Pancreas (tissue), 10 donors: Measurements from ENCODE around the gene ZNF692. TPM values are rescaled to one million over a fixed set of nuclear protein-coding genes. Genes with fewer than 3 reads are reported as not detected.
A peak's percentile ranks its signal among the peaks of the same experiment; 100 is the strongest.

Experiments
- ATAC-seq, 4 donors: fragments of 200-7000 bp; cut with Tn5 transposase; one replicate each; pipeline versions ENCODE4 v1.8.0 to v1.9.1; 2020; ENCODE audit warnings: mild to moderate bottlenecking in 4 of 4, moderate library complexity in 4 of 4
- DNase-seq, 6 donors: peaks; one replicate each; pipeline ENCODE4 v3.0.0-alpha.2; 2020
- FAIRE-seq: peaks from 2 replicates; lab custom pipeline; 2012; peaks lifted over from hg19 to GRCh38; lab: Jason Lieb, UNC
- H3K27ac ChIP-seq, 4 donors: fragments of 200-600 bp; sonication (generic); 1 replicate in 3 of 4; 2 replicates in 1 of 4; pipeline versions ENCODE4 v1.5.0 to v1.8.0; 2020
- H3K27me3 ChIP-seq, 4 donors: fragments of 200-600 bp; one replicate each; pipeline ENCODE4 v1.8.0; 2021
- H3K36me3 ChIP-seq, 3 donors: fragments of 200-600 bp; sonication (generic) in 1 of 3; one replicate each; pipeline versions ENCODE4 v1.5.0 to v1.8.0; 2020 to 2021
- H3K4me1 ChIP-seq, 3 donors: fragments of 200-600 bp; one replicate each; pipeline ENCODE4 v1.8.0; 2021
- H3K4me3 ChIP-seq, 4 donors: fragments of 200-600 bp; sonication (generic) in 2 of 4; one replicate each; pipeline versions ENCODE4 v1.5.0 to v1.8.0; 2020 to 2021
- H3K9me3 ChIP-seq, 4 donors: fragments of 200-600 bp; one replicate each; pipeline ENCODE4 v1.8.0; 2021
- WGBS, 2 donors: extraction: QIAGEN DNeasy Blood & Tissue Kit; methylation state at CpG; one replicate each; pipeline ENCODE4 v1.1.7; 2013; 5-methylcytosine and 5-hydroxymethylcytosine counted together
- intact Hi-C, 3 donors: fragments of 100-400 bp; cut with DNase I; formaldehyde crosslinking; loops; one replicate each; pipeline versions ENCODE4 v1.11.1 to v1.14.2; 2022
- polyA plus RNA-seq, 2 donors: library from polyadenylated mRNA; stranded (reverse); fragments of 200-250 nt; gene quantifications; one replicate each; pipeline ENCODE4 v1.2.3, GENCODE V29; 2013
- total RNA-seq, 6 donors: library from RNA; stranded (reverse); fragmentation: NEBNext Ultra II Directional in 4 of 6; extraction: Animal tissue kit (Norgen Biotek cat#: 25700) in 4 of 6; gene quantifications; one replicate each; pipeline versions ENCODE4 v1.2.1 to v1.2.4, GENCODE V29; 2021 to 2023
- TF ChIP-seq, protein P1 (sequence below), 4 donors: fragments of 200-600 bp; sonication (generic) in 3 of 4; IDR thresholded peaks; one replicate each; pipeline versions ENCODE4 v1.5.0 to v1.8.0; 2021; ENCODE audit warnings: antibody characterized with exemption in 4 of 4
- donor health status: healthy with polysubstance abuse.
- donor health status: DM: no; HTN: no; CAD: no; lungs with moderate emphysema.
- donor health status: DM: no; HTN: no; CAD: no.
- donor health status: control.
- donor health status: control.
- donor health status: Bipolar disorder and iron deficiency.
- donor health status: DM: yes; HTN: yes; CAD: no.
- donor health status: DM: no; HTN: no; CAD: no.
- donor health status: DM: no; HTN: no; CAD: no.
- donor health status: DM: yes; HTN: yes; CAD: no.

ZNF692 gene
- total and polyA plus RNA-seq, 8 donors: 11.9 to 233 (median 21.6) TPM

GRCh38 chr1:248847181-248847955 lies 11.5 kb downstream of the ZNF692 start:
- Histone ChIP-seq H3K4me1 (no peaks in the 10 kb centered on the region), H3K9me3 (no peaks in the 10 kb centered on the region), H3K4me3 (no peak overlapping the region), H3K27ac (no peak overlapping the region), H3K36me3 (peaks cover 3 to 42% (median 20%) of the 10 kb centered on the region in 3 donors), H3K27me3 (no peaks in the 10 kb centered on the region)
- no peak for DNase-seq
- TF ChIP-seq, protein P1, sequence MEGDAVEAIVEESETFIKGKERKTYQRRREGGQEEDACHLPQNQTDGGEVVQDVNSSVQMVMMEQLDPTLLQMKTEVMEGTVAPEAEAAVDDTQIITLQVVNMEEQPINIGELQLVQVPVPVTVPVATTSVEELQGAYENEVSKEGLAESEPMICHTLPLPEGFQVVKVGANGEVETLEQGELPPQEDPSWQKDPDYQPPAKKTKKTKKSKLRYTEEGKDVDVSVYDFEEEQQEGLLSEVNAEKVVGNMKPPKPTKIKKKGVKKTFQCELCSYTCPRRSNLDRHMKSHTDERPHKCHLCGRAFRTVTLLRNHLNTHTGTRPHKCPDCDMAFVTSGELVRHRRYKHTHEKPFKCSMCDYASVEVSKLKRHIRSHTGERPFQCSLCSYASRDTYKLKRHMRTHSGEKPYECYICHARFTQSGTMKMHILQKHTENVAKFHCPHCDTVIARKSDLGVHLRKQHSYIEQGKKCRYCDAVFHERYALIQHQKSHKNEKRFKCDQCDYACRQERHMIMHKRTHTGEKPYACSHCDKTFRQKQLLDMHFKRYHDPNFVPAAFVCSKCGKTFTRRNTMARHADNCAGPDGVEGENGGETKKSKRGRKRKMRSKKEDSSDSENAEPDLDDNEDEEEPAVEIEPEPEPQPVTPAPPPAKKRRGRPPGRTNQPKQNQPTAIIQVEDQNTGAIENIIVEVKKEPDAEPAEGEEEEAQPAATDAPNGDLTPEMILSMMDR (IDR thresholded peaks at IDR 0.05): no peak
- 95 to 96% methylated on average over 71 to 76 of the region's 76 CpGs for WGBS, 2 donors
- intact Hi-C loops: no loop called here
- no peak for ATAC-seq
- no peak for FAIRE-seq

DNA sequence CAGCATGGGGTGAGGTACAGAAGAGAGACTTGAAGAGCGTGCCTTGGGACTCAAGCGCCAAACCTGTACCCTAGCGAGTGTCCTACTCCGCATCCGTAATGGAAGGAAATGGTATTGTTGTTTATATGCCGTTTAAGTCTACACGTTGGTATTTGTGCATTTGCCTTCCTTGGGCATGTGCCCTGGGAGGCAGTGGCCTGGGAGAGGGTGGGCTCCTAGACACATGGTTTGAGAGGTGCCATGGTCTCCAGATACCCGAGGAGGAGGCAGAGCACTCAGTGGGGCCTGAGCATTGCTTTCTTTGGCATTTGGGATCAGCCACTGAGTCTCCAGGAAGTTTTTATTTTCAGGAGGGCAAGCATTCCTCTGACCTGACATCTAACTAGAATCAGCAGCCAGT lies 14.4 kb downstream of the ZNF692 start:
- no peaks in the 10 kb centered on the region for H3K27me3 ChIP-seq
- H3K4me1 ChIP-seq: peaks cover 0 to 9% (median 1%) of the 10 kb centered on the region in 3 donors
- DNase-seq (peak in 1 of 6 donors; percentile 4), FAIRE-seq (no peak), ATAC-seq (no peak)
- TF ChIP-seq, protein P1 (IDR thresholded peaks at IDR 0.05): no peak
- H3K36me3 ChIP-seq: peaks cover 3 to 42% (median 20%) of the 10 kb centered on the region in 3 donors
- no peak overlapping the region for H3K4me3 ChIP-seq
- intact Hi-C loops: no loop called here
- 85 to 91% methylated on average over 8 of the region's 8 CpGs for WGBS, 2 donors
- no peaks in the 10 kb centered on the region for H3K9me3 ChIP-seq
- H3K27ac ChIP-seq: no peak overlapping the region

GRCh38 chr1:248843687-248844086 lies 15.2 kb downstream of the ZNF692 start:
- H3K4me1 ChIP-seq: peaks cover 0 to 14% (median 5%) of the 10 kb centered on the region in 3 donors
- H3K27me3 ChIP-seq: no peaks in the 10 kb centered on the region
- DNase-seq (no peak), ATAC-seq (no peak), FAIRE-seq (no peak)
- intact Hi-C loops: no loop called here
- no peak overlapping the region for H3K27ac ChIP-seq
- TF ChIP-seq, protein P1 (IDR thresholded peaks at IDR 0.05): no peak
- no peaks in the 10 kb centered on the region for H3K9me3 ChIP-seq
- peaks cover 3 to 40% (median 20%) of the 10 kb centered on the region in 3 donors for H3K36me3 ChIP-seq
- H3K4me3 ChIP-seq: no peak overlapping the region
- WGBS, 2 donors: 76 to 80% methylated on average over 3 of the region's 3 CpGs

- intact Hi-C loops: no loop called here
- TF ChIP-seq, protein P1 (IDR thresholded peaks at IDR 0.05): no peak
- Histone ChIP-seq H3K4me1 (peaks cover 0 to 14% (median 5%) of the 10 kb centered on the region in 3 donors), H3K27ac (no peak overlapping the region), H3K9me3 (no peaks in the 10 kb centered on the region), H3K36me3 (peaks cover 1 to 32% (median 14%) of the 10 kb centered on the region in 3 donors), H3K27me3 (no peaks in the 10 kb centered on the region), H3K4me3 (no peak overlapping the region)
- no peak for DNase-seq
- WGBS, 2 donors: 87 to 90% methylated on average over 8 of the region's 8 CpGs
- FAIRE-seq: no peak
- no peak for ATAC-seq
These were observed 16.0 kb downstream of the ZNF692 start for GRCh38 chr1:248842781-248843331.
